Activated CD8-positive, alpha-beta memory T cell treated with anti-CD3 and anti-CD28 coated beads for 36 hours (primary cell): ENCODE measurements around the gene SUPT16H. TPM values are rescaled to one million over a fixed set of nuclear protein-coding genes. Genes with fewer than 3 reads are reported as not detected.
"Not testable (repeated sequence)": the region's sequence is repeated elsewhere in the genome, so short reads cannot be mapped to it uniquely, and the experiment has no call there.

ENCODE experiments used
- CTCF ChIA-PET: fragments of 350-600 bp; sonication (Branson Sonifier 250); formaldehyde crosslinking; loops from one replicate; lab custom pipeline; 2021; ENCODE audit warnings: antibody characterized with exemption; lab: Charles Lee
- POLR2A ChIA-PET: fragments of 350-600 bp; sonication (Branson Sonifier 250); formaldehyde crosslinking; loops from one replicate; lab custom pipeline; 2021; ENCODE audit warnings: antibody characterized with exemption; lab: Charles Lee
- total RNA-seq, 2 experiments: library from RNA; stranded (reverse); gene quantifications; one replicate each; pipeline ENCODE4 v1.2.3, GENCODE V29; 2021

SUPT16H gene
- total RNA-seq, 2 experiments from 2014 or later = 207 to 214 TPM

DNA sequence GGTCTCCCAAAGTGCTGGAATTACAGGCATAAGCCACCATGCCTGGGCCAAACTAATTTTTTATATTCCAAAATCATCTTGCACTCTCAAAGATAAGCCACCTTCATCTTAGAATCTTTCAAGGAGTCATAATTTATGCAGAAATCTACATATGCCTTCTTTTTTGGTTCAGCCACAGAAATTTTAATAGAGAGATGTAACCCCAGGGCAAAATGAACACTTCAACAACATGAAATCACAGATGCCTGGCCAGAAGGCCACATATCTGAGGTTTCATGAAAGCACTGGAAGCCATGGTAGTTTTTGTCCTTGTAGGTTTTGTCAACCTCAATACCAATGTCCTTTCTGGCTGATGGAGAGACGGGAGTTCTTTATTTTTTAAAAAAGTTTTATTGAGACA lies 9.8 kb downstream of the SUPT16H start:
- POLR2A ChIA-PET = no interaction called here
- CTCF ChIA-PET = no interaction called here

DNA sequence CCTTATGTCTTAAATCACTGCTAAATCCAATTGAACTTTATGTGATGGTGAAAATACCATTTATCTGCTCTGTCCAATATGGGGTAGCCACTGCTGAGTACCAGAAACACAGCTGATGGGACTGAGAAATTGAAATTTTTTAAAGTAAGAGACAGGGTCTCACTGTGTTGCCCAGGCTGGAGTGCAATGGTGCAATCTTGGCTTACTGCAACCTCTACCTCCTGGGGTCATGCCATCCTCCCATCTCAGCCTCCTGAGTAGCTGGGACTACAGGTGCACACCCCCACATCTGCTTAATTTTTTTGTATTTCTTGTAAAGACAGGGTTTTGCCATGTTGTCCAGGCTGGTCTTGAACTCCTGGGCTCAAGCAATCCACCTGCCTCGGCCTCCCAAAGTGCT lies 11.0 kb downstream of the SUPT16H start:
- CTCF ChIA-PET = not testable (repeated sequence)
- POLR2A ChIA-PET = interaction anchor here (0.6 kb wide), 1 partner anchor 15 kb away, joined by 9 read pairs; no protein-coding TSS in a partner anchor

DNA sequence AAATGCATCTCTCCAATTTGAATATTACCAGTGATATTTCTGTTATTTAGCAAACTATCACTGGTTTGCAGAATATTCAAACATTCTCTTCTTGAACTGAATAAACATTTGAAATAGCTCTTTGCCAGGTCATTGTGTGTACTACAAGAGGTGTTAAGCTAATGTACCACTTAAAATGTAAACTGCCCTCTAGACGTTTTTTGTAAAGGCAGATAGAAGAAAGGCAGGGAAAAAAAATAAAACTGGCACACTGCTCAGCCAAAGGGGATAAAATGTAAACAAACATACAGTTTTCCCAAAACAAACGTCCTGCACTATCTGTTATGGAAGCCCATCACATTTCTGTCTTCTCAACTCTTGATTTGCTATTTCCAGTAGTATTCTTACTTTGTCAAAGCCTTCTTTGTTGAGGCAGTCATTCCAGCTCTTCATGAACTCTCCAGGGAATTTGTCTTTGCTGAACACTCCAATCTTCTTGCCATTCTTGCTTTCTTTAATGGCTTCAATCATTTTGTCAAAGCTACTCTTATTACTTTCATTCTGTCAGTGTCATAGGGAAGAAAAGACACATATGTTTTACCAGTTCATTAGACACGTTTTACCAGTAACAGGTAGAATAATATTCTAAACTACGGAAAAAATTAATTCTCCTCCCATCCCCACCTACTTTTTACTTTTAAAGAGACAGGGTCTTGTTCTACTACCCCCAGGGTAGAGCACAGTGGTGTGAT lies 13.7 kb downstream of the SUPT16H start:
- POLR2A ChIA-PET = no interaction called here
- CTCF ChIA-PET = no interaction called here

DNA sequence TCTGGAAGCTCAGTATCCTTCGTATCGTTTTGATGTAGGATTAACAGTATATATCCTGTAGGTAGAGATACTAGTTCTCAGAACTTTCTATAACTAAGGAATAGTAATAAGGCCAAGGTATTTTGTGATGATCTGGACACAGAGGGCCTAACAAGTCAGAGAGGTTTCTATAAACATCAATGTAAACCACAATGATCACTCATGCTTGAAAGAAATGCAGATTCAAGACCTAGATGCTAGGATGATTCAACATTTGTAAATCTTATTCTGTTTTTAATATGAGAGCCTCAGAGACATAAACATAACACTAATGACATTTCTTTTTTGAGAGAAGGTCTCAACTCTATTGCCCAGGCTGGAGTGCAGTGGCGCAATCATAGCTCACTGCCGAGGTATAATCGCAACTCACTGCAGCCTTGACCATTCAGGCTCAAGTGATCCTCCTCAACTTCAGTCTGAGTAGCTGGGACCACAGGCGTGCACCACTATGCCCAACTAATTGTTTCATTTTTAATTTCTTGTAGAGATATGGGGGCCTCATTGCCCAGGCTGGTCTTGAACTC lies 16.2 kb downstream of the SUPT16H start:
- ChIA-PET POLR2A (interaction anchor here (0.5 to 0.6 kb wide), 2 partner anchors 17 to 35 kb away, joined by 3 read pairs; no protein-coding TSS in a partner anchor), CTCF (no interaction called here)

DNA sequence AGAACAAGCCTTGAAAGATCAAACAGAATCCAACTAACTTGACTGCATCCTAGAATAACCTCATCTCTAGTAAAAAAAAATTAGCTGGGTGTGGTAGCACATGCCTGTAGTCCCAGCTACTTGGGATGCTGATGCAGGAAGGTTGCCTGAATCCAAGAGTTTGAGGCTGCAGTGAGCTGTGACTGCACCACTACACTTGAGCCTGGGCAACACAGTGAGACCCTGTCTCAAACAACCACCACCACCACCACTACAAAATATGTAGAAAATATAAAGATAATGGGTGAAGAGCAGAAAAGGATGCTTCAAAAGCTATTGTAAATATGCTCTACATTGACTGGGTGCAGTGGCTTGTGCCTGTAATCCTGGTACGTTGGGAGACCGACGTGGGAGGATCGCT lies 27.3 kb downstream of the SUPT16H start:
- ChIA-PET CTCF (interaction anchor here (1.4 kb wide), 1 partner anchor 10 kb away, joined by 3 read pairs; no protein-coding TSS in a partner anchor), POLR2A (no interaction called here)

DNA sequence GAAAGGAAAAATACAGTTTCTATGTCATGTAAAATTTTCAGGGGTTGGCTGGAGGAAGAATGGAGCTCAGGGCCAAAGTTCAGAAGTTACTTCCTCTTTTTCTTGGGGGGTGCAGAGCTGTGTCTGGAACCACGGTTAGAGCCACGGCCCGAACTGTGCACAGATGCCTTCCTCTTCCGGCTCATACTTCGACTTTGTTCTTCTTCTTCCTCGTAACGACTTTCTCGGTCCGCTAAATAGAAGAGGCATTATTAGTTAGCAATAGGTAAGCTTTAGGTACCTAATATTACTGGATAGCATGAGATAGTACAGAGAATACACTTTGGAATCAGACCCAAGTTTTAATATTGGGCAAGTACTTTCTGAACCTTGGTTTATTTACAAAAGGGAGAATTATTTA lies 31.2 kb downstream of the SUPT16H start:
- CTCF ChIA-PET = no interaction called here
- POLR2A ChIA-PET = no interaction called here

DNA sequence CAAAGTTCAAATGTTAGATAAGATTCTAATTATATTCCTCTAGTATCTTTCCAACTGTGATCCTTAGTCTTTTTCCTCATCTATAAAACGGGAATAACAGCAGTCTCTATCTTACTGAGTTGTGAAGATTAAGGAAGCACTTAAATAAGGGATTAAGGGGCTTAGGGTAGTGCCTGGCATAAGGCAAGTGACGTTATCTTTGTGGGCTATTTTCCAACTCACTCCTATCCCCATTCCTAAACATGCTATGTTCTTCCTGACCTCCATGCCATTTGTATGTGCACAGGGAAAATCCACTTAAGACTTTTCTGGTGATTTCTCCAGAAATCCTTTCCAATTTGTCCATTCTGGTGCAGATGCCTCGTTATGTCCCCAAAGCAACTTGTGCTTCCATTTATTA lies 33.3 kb downstream of the SUPT16H start:
- POLR2A ChIA-PET = no interaction called here

DNA sequence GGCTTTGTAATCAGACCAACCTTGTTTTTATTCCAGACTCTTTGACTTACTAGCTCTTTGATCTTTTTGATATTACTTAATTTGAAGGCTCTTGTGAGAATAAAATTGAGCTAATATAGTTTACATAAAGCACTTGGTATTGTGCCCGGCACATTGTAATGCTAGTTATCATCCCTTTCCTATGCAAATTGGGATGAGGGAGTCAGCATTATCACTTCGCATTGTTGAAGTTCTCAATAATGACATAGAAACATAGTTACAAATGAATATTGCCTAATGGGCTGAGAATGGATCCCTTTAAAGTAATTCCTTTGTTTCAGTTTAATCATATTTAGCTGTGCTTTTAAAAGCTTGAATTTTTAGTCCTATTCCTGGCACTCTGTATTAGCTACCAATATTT lies 36.6 kb downstream of the SUPT16H start:
- ChIA-PET CTCF (no interaction called here), POLR2A (no interaction called here)

More for the DNA sequence above, 33.3 kb downstream of the SUPT16H start:
- CTCF ChIA-PET = no interaction called here

DNA sequence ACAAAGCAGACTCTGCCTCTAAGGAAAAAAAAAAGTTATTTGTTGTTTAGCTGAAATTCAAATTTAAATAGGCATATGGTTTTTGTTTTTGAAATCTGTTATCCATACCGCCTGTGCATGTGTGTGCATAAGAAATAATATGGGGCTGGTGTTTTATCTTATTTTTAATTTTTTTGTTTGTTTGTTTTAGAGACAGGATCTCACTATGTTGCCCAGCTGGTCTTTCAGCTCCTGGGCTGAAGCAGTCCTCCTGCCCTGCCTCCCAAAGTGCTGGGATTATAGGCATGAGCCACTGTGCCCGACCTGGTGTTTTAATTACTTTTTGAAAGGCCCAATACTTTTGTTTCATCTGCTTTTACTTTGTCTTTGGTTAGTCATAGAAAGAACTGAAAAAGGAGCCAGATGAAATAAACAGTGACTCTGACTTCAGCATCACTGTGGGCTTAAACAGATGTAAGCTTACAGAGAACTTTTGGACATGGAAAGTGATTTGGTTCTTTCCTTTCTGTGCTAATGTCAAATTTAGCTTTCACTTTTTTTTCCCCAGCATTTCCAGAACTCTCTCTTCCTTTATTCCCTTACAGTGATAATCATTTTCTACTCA lies 37.2 kb downstream of the SUPT16H start:
- CTCF ChIA-PET = interaction anchor here (0.7 to 1.0 kb wide), 2 partner anchors 10 to 16 kb away, joined by 3 read pairs; no protein-coding TSS in a partner anchor
- POLR2A ChIA-PET = no interaction called here

DNA sequence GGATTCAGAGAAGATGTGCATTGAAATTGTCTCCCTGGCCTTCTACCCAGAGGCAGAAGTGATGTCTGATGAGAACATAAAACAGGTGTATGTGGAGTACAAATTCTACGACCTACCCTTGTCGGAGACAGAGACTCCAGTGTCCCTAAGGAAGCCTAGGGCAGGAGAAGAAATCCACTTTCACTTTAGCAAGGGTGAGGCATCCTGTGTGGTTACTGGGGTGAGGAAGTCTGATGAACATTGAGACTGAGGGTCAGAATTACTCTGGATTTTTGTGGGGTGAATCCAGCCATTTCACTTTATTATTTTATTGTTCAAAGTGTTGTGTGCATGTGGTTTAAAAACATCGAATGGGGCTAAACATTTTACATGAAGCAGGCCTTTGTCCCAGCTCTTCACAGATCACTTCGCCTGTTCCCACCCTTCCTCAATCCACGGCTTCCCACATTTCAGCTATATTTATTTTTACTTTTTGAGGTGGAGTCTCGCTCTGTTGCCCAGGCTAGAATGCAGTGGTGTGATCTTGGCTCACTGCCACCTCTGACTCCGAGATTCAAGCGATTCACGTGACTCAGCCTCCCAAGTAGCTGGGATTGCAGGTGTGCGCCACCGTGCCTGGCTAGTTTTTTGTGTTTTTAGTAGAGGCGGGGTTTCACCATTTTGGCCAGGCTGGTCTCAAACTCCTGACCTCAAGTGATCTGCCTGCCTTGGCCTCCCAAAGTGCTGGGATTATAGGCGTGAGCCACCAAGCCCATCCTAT lies 40.6 kb downstream of the SUPT16H start:
- CTCF ChIA-PET = no interaction called here
- POLR2A ChIA-PET = no interaction called here

DNA sequence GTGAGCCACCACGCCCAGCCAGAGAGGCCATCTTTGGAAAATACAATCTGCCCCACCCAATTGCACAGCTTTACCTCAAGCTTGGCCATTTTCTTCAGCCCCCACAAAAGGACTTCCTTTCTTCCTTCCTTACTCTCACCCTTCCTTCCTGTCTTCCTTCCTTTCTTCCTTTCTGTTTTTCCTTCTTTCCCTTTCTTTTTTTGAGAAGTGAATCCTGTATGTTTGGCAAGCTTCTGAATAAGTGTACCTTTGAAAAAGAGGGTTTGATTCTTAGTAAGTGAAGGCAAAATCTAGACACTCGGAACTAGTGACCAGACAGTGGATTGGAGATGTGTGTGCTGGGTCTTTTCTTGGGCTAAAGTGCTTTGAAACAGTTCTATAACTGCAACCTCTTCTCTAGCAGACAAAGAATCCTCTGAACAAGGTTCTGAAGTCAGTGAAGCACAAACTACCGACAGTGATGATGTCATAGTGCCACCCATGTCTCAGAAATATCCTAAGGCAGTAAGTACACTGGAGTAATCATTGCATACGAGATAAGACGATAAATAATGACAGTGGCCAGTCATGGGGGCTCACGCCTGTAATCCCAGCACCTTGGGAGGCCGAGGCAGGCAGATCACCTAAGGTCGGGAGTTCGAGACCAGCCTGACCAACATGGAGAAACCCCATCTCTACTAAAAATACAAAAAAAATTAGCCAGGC lies 49.5 kb downstream of the SUPT16H start:
- POLR2A ChIA-PET = no interaction called here
- CTCF ChIA-PET = no interaction called here

DNA sequence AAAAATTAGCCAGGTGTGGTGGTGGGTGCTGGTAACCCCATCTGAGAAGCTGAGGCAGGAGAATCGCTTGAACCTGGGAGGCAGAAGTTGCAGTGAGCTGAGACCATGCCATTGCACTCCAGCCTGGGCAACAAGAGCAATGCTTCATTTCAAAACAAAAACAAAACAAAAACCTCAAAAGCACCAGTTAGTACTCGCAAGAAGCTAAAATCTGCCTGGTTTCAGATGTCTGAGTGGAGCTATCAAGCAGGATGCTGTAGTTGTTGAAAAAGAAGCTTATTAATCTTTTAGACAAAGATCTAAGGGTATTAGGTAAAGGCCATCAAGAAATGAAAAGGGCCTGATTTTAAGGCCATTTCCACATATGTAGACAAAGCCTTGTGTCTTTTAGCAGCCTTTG lies 50.9 kb downstream of the SUPT16H start:
- CTCF ChIA-PET = no interaction called here
- POLR2A ChIA-PET = no interaction called here

DNA sequence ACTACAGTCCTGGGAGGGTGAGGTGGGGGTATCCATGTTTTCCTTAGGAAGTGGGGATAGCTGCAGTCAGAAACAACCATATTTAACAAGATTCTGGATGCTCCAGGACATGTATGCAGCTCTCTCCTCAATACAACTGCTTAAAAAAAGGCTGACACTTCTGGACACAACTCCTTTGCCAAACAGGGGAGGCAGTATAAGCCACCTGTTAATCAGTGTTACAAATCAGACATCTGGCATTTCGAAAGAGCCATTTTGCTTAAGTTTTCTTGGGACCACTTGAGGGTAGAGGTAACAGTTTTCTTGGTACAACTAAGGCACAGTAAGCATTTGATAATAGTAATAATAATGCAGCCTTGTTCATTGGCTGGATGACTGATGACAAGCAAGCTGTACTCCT lies 56.8 kb downstream of the SUPT16H start:
- CTCF ChIA-PET = interaction anchor here (0.6 kb wide), 1 partner anchor 271 kb away, joined by 3 read pairs; no protein-coding TSS in a partner anchor

DNA sequence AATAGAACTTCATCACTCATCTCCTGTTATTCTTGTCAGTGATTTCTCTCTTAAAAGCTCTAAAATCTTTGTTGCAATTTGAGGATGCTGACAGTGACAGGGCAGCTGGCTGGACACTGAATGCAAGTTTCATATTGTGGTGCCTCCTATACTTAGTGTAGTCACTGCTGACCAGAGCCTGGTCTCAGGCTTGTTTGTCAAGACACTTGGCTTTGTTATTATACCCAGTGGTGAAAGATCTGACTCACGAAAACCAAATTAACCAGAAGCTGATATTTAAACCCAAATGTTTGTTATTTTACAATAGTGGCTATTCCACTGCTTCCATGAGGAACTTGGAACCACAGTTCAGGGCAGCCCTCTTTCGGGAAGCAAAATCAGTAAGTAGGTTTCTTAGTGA lies 61.1 kb downstream of the SUPT16H start:
- POLR2A ChIA-PET = no interaction called here

More for the DNA sequence above, 56.8 kb downstream of the SUPT16H start:
- POLR2A ChIA-PET = no interaction called here

DNA sequence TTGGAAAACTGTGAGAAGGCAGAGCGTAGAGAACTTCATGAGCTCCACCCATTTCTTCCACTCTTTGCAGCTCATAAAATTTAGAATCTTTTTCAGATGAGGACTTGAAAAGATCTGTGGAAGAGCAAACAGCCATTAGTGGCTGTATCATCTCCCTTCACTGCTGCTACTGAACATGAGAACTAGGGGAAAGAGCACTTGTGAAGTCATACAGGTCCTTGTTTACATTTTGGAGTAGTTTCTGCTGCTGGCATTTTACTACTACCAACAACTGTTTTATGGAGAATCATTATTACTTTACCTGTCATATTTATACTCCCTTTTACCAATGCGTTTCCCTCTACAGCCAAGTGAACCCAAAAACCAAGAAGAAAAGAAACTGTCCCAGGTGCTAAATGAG lies 62.9 kb downstream of the SUPT16H start:
- POLR2A ChIA-PET = no interaction called here
- CTCF ChIA-PET = interaction anchor here (1.0 kb wide), 1 partner anchor 27 kb away, joined by 3 read pairs; no protein-coding TSS in a partner anchor

More for the DNA sequence above, 61.1 kb downstream of the SUPT16H start:
- CTCF ChIA-PET = no interaction called here

DNA sequence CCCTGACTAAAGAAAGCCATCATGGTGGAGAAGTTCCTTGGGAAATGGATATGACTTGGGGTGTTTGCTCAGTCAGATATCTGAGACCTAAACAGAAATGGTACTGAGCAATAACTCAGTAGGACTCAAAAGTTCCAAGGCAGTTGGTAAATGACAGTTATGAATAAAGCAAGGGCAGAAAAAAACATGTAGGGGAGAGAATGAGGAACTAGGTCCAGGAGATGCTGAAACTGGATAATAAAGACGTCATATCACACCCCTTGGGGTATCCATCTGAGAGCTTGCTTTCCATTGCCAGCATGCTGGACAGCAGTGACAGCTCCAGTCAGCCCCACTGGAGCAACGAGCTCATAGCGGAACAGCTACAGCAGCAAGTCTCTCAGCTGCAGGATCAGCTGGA lies 66.4 kb downstream of the SUPT16H start:
- ChIA-PET CTCF (no interaction called here), POLR2A (interaction anchor here (0.6 kb wide), 1 partner anchor 192 kb away, joined by 4 read pairs; no protein-coding TSS in a partner anchor)

DNA sequence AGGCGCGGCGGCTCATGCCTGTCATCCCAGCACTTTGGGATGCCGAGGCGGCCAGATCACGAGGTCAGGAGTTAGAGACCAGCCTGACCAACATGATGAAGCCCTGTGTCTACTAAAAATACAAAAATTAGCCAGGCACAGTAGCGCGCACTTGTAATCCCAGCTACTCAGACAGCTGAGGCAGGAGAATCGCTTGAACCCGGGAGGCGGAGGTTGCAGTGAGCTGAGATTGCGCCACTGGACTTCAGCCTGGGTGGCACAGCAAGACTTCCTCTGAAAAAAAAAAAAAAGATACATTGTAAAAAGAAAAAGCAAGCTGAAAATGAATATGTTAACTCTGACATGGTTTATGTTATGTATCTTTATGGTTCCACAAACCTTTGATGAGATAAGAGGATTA lies 70.3 kb downstream of the SUPT16H start:
- ChIA-PET CTCF (no interaction called here), POLR2A (no interaction called here)

DNA sequence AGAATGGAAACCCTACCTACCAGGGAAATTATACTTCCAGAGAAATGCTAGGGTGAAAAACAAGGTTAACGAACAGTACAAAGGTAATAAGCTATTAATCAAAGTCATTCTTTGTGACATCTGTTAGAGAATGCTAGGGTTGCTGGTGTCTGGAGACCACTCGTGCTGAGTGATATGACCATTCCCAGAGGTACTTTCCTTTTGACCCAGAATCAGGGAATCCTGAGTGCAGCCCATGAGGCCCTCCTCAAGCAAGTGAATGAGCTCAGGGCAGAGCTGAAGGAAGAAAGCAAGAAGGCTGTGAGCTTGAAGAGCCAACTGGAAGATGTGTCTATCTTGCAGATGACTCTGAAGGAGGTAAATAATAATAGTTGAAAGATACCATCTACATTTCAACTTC lies 72.2 kb downstream of the SUPT16H start:
- ChIA-PET POLR2A (no interaction called here), CTCF (interaction anchor here (2.2 kb wide), 1 partner anchor 166 kb away, joined by 5 read pairs; the partner anchor contains the start of gene TOX4)

DNA sequence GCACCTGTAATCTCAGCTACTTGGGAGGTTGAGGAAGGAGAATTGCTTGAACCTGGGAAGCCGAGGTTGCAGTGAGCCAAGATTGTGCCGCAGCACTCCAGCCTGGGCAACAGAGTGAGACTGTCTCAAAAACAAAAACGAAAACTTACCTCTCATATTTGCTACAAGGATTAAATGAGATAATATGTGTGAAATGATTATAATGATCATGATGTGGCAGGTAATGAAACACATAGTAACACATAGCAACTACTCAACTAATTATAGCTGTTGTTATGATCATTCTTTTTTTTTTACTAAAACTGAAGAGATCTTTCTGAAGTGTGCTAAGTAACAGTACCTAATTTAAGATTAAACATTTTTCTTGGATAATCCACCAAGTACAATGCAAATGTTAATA lies 73.9 kb downstream of the SUPT16H start:
- POLR2A ChIA-PET = interaction anchor here (0.6 kb wide), 1 partner anchor 34 kb away, joined by 3 read pairs; no protein-coding TSS in a partner anchor
- CTCF ChIA-PET = interaction anchor here (1.4 to 2.2 kb wide), 2 partner anchors 45 to 168 kb away, joined by 3 to 5 read pairs; partner anchors contain the start of gene TOX4
